ENCODE results near the gene SIX2. TPM values are rescaled to one million over a fixed set of nuclear protein-coding genes. Genes with fewer than 3 reads are reported as not detected.

Gene SIX2
- total RNA-seq, 2 experiments from 2014 or later = not detected

GRCh38 chr2:44970846-44971450 lies 38.3 kb downstream of the SIX2 start:
- no peak for DNase-seq (ENCODE audit: low spot score)
- no peaks in the 10 kb centered on the region for H3K9me3 ChIP-seq (ENCODE audit: low read length)
- H3K27ac ChIP-seq (ENCODE audit: low read depth, low read length, poor library complexity, severe bottlenecking) = no peak overlapping the region
- TF ChIP-seq EZH2phosphoT487 (IDR thresholded peaks at IDR 0.05; ENCODE audit: borderline replicate concordance, low read depth, low read length) (no peak), CTCF (conservative IDR thresholded peaks at IDR 0.05; ENCODE audit: low read length) (no peak)
- intact Hi-C loops (cut with micrococcal nuclease; ENCODE audit: unreplicated experiment) = no loop called here
- no peak overlapping the region for H3K4me3 ChIP-seq (ENCODE audit: low read depth, low read length, poor library complexity, severe bottlenecking)
- no peak overlapping the region for H3K4me2 ChIP-seq (ENCODE audit: low read length)
- H2AFZ ChIP-seq (ENCODE audit: low read length) = no peak overlapping the region
- POLR2A ChIA-PET = interaction anchor here (0.6 kb wide), 2 partner anchors 9 to 323 kb away, joined by 3 to 4 read pairs; no protein-coding TSS in a partner anchor
- no peaks in the 10 kb centered on the region for H4K20me1 ChIP-seq (ENCODE audit: insufficient read depth, low read length)
- CTCF ChIA-PET (ENCODE audit: unreplicated experiment) = no interaction called here
- H3K79me2 ChIP-seq (ENCODE audit: insufficient read depth, low read depth, low read length) = no peaks in the 10 kb centered on the region
- no peaks in the 10 kb centered on the region for H3K9me2 ChIP-seq (ENCODE audit: insufficient read depth, low read length)
- BruUV-seq (replicated peaks) = no TSS peak
- peaks cover 8% of the 10 kb centered on the region for H3K4me1 ChIP-seq (ENCODE audit: insufficient read depth, low read length, poor library complexity, severe bottlenecking)
- H3K36me3 ChIP-seq (ENCODE audit: insufficient read depth, low read length) = no peaks in the 10 kb centered on the region

GRCh38 chr2:44969936-44970335 lies 39.3 kb downstream of the SIX2 start:
- TF ChIP-seq EZH2phosphoT487 (IDR thresholded peaks at IDR 0.05; ENCODE audit: borderline replicate concordance, low read depth, low read length) = no peak
- TF ChIP-seq CTCF (conservative IDR thresholded peaks at IDR 0.05; ENCODE audit: low read length) = no peak
- H4K20me1 ChIP-seq (ENCODE audit: insufficient read depth, low read length) = no peaks in the 10 kb centered on the region
- intact Hi-C loops (cut with micrococcal nuclease; ENCODE audit: unreplicated experiment) = no loop called here
- no TSS peak for BruUV-seq (replicated peaks)
- CTCF ChIA-PET (ENCODE audit: unreplicated experiment) = no interaction called here
- H3K9me3 ChIP-seq (ENCODE audit: low read length) = no peaks in the 10 kb centered on the region
- H2AFZ ChIP-seq (ENCODE audit: low read length) = no peak overlapping the region
- no peak for DNase-seq (ENCODE audit: low spot score)
- no peaks in the 10 kb centered on the region for H3K79me2 ChIP-seq (ENCODE audit: insufficient read depth, low read depth, low read length)
- H3K4me2 ChIP-seq (ENCODE audit: low read length) = no peak overlapping the region
- no peaks in the 10 kb centered on the region for H3K36me3 ChIP-seq (ENCODE audit: insufficient read depth, low read length)
- H3K4me1 ChIP-seq (ENCODE audit: insufficient read depth, low read length, poor library complexity, severe bottlenecking) = peaks cover 8% of the 10 kb centered on the region
- H3K4me3 ChIP-seq (ENCODE audit: low read depth, low read length, poor library complexity, severe bottlenecking) = no peak overlapping the region
- H3K9me2 ChIP-seq (ENCODE audit: insufficient read depth, low read length) = no peaks in the 10 kb centered on the region
- no peak overlapping the region for H3K27ac ChIP-seq (ENCODE audit: low read depth, low read length, poor library complexity, severe bottlenecking)
- POLR2A ChIA-PET = interaction anchor here (0.8 kb wide), 1 partner anchor 214 kb away, joined by 3 read pairs; no protein-coding TSS in a partner anchor

GRCh38 chr2:44967727-44968432 lies 41.4 kb downstream of the SIX2 start:
- no TSS peak for BruUV-seq (replicated peaks)
- no peaks in the 10 kb centered on the region for H3K79me2 ChIP-seq (ENCODE audit: insufficient read depth, low read depth, low read length)
- H4K20me1 ChIP-seq (ENCODE audit: insufficient read depth, low read length) = no peaks in the 10 kb centered on the region
- no peak overlapping the region for H3K4me3 ChIP-seq (ENCODE audit: low read depth, low read length, poor library complexity, severe bottlenecking)
- ChIA-PET POLR2A (no interaction called here), CTCF (ENCODE audit: unreplicated experiment) (interaction anchor here (0.6 kb wide), 1 partner anchor 21 kb away, joined by 3 read pairs; no protein-coding TSS in a partner anchor)
- DNase-seq (ENCODE audit: low spot score) = no peak
- no peaks in the 10 kb centered on the region for H3K9me3 ChIP-seq (ENCODE audit: low read length)
- H3K4me1 ChIP-seq (ENCODE audit: insufficient read depth, low read length, poor library complexity, severe bottlenecking) = peaks cover 1% of the 10 kb centered on the region
- intact Hi-C loops (cut with micrococcal nuclease; ENCODE audit: unreplicated experiment) = no loop called here
- H3K4me2 ChIP-seq (ENCODE audit: low read length) = no peak overlapping the region
- H2AFZ ChIP-seq (ENCODE audit: low read length) = no peak overlapping the region
- H3K9me2 ChIP-seq (ENCODE audit: insufficient read depth, low read length) = no peaks in the 10 kb centered on the region
- no peak overlapping the region for H3K27ac ChIP-seq (ENCODE audit: low read depth, low read length, poor library complexity, severe bottlenecking)
- TF ChIP-seq EZH2phosphoT487 (IDR thresholded peaks at IDR 0.05; ENCODE audit: borderline replicate concordance, low read depth, low read length) (no peak), CTCF (conservative IDR thresholded peaks at IDR 0.05; ENCODE audit: low read length) (no peak)
- no peaks in the 10 kb centered on the region for H3K36me3 ChIP-seq (ENCODE audit: insufficient read depth, low read length)
